ENCODE data around the gene LLPH.

The LLPH gene

GRCh38 chr12:66092559-66093269, 37.8 kb downstream of the LLPH start:
- Histone ChIP-seq H2AFZ (ENCODE audit: low read length) (no peak overlapping the region), H3K36me3 (ENCODE audit: insufficient read depth, low read length) (no peaks in the 10 kb centered on the region), H4K20me1 (ENCODE audit: insufficient read depth, low read length) (no peaks in the 10 kb centered on the region), H3K27ac (ENCODE audit: low read depth, low read length, poor library complexity, severe bottlenecking) (no peak overlapping the region), H3K27me3 (ENCODE audit: insufficient read depth, low read length) (no peaks in the 10 kb centered on the region), H3F3A (ENCODE audit: insufficient read depth, low read length) (no peaks in the 10 kb centered on the region), H3K9ac (ENCODE audit: low read length) (no peak overlapping the region), H3K9me3 (ENCODE audit: low read length) (no peaks in the 10 kb centered on the region), H3K79me2 (ENCODE audit: insufficient read depth, low read length) (no peaks in the 10 kb centered on the region), H3K4me3 (ENCODE audit: low read depth, low read length, poor library complexity, severe bottlenecking) (no peak overlapping the region), H3K9me2 (ENCODE audit: low read depth, low read length) (no peaks in the 10 kb centered on the region), H3K4me1 (ENCODE audit: insufficient read depth, low read length, severe bottlenecking) (no peaks in the 10 kb centered on the region), H3K4me2 (ENCODE audit: low read length) (no peak overlapping the region)
- TF ChIP-seq CTCF (IDR thresholded peaks at IDR 0.05; ENCODE audit: low read length) (no peak), EZH2 (IDR thresholded peaks at IDR 0.05; ENCODE audit: borderline replicate concordance, low read length) (no peak)

- Histone ChIP-seq H3K9me3 (ENCODE audit: low read length) (no peaks in the 10 kb centered on the region), H3K9me2 (ENCODE audit: low read depth, low read length) (no peaks in the 10 kb centered on the region), H3K4me1 (ENCODE audit: insufficient read depth, low read length, severe bottlenecking) (no peaks in the 10 kb centered on the region), H3F3A (ENCODE audit: insufficient read depth, low read length) (no peaks in the 10 kb centered on the region), H3K79me2 (ENCODE audit: insufficient read depth, low read length) (no peaks in the 10 kb centered on the region), H3K27me3 (ENCODE audit: insufficient read depth, low read length) (no peaks in the 10 kb centered on the region), H3K4me3 (ENCODE audit: low read depth, low read length, poor library complexity, severe bottlenecking) (no peak overlapping the region), H2AFZ (ENCODE audit: low read length) (no peak overlapping the region), H3K4me2 (ENCODE audit: low read length) (no peak overlapping the region), H3K36me3 (ENCODE audit: insufficient read depth, low read length) (no peaks in the 10 kb centered on the region), H3K9ac (ENCODE audit: low read length) (no peak overlapping the region), H3K27ac (ENCODE audit: low read depth, low read length, poor library complexity, severe bottlenecking) (no peak overlapping the region), H4K20me1 (ENCODE audit: insufficient read depth, low read length) (no peaks in the 10 kb centered on the region)
- TF ChIP-seq EZH2 (IDR thresholded peaks at IDR 0.05; ENCODE audit: borderline replicate concordance, low read length) (no peak), CTCF (IDR thresholded peaks at IDR 0.05; ENCODE audit: low read length) (no peak)
Observed at GRCh38 chr12:66090157-66090556, 40.4 kb downstream of the LLPH start.

GRCh38 chr12:66087365-66087943, 43.1 kb downstream of the LLPH start:
- Histone ChIP-seq H3K4me1 (ENCODE audit: insufficient read depth, low read length, severe bottlenecking) (no peaks in the 10 kb centered on the region), H3K4me3 (ENCODE audit: low read depth, low read length, poor library complexity, severe bottlenecking) (no peak overlapping the region), H3K4me2 (ENCODE audit: low read length) (no peak overlapping the region), H3F3A (ENCODE audit: insufficient read depth, low read length) (no peaks in the 10 kb centered on the region), H3K36me3 (ENCODE audit: insufficient read depth, low read length) (no peaks in the 10 kb centered on the region), H3K27ac (ENCODE audit: low read depth, low read length, poor library complexity, severe bottlenecking) (no peak overlapping the region), H3K9ac (ENCODE audit: low read length) (no peak overlapping the region), H3K9me2 (ENCODE audit: low read depth, low read length) (no peaks in the 10 kb centered on the region), H3K27me3 (ENCODE audit: insufficient read depth, low read length) (no peaks in the 10 kb centered on the region), H2AFZ (ENCODE audit: low read length) (no peak overlapping the region), H4K20me1 (ENCODE audit: insufficient read depth, low read length) (no peaks in the 10 kb centered on the region), H3K9me3 (ENCODE audit: low read length) (no peaks in the 10 kb centered on the region), H3K79me2 (ENCODE audit: insufficient read depth, low read length) (no peaks in the 10 kb centered on the region)
- TF ChIP-seq EZH2 (IDR thresholded peaks at IDR 0.05; ENCODE audit: borderline replicate concordance, low read length) (no peak), CTCF (IDR thresholded peaks at IDR 0.05; ENCODE audit: low read length) (peak; percentile 78)

All from OCI-LY1 (cell line).